ENCODE measurements around the gene ATP12A. TPM values are rescaled to one million over a fixed set of nuclear protein-coding genes. Genes with fewer than 3 reads are reported as not detected.

Gene ATP12A
- polyA plus RNA-seq, 12 donors, result 0.04 to 0.19 (median 0.08) TPM; not detected in 6

GRCh38 chr13:24685314-24685713, 5.1 kb downstream of the ATP12A start:
- DNase-seq, result no peak

DNA sequence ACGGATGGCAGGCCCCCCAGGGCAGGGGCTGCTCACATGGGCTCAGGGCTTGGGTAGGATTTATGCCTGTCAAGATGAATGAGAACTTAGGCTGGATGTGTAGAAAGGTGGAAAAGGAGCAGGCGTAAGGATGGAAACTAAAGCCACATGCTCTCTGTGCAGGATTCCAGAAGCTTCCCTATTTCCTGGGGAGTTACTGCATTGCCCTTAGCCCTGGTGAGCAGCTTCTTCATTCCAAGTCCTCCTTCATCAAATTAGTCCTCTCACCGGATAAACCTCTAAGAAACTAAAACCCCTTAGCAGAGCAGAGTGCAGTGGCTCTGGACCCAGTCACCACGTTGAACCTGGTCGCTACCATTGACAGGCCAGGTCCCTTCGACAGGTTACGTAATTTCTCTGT, 7.4 kb downstream of the ATP12A start:
- no peak for DNase-seq

DNA sequence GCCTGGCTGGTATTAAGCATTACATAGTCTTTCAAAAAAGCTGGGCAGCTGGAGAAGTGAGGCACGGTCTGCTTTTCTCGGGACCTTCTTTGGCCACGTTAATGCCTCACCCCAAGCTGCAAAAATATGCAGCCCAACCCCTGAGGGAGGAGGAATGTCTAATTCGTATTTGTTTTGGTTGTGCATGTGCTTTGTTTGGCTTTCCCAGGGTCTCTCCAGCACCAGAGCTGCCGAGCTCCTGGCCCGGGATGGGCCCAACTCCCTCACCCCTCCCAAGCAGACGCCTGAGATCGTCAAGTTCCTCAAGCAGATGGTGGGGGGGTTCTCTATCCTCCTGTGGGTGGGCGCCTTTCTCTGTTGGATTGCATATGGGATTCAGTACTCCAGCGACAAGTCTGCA, 7.9 kb downstream of the ATP12A start:
- no peak for DNase-seq

DNA sequence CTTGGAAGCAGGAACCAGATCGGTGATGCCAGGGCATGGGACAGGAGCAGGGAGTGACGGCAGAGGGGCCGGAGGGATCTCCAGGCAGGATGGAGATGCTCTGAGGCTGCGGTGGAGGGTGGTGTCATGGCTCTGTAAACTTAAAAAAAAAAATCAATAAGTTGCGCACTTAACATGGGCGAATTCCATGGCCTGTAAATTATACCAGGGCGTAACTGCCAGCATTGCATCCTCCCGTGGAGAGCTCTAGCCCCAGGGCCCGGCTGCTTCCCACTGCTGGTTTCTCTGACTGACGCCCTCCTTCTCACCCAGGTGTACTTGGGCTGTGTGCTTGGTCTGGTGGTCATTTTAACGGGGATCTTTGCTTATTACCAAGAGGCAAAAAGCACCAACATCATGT, 8.7 kb downstream of the ATP12A start:
- no peak for DNase-seq

GRCh38 chr13:24691381-24691780, 11.2 kb downstream of the ATP12A start:
- DNase-seq, result no peak

DNA sequence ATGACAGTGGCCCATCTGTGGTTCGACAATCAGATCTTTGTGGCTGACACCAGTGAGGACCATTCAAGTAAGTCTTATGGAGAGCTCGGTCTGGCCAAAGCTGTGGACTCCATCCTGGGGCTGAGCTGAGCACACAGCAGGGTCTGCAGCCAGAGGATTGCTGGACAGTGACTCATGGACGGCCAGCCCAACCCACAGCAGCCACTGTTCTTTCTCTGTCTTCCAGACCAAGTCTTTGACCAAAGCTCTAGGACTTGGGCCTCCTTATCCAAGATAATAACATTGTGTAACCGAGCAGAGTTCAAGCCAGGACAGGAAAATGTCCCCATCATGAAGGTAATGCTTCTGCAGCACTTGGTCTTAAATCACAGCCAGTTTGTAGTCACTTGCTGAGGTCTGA, 12.4 kb downstream of the ATP12A start:
- no peak for DNase-seq

DNA sequence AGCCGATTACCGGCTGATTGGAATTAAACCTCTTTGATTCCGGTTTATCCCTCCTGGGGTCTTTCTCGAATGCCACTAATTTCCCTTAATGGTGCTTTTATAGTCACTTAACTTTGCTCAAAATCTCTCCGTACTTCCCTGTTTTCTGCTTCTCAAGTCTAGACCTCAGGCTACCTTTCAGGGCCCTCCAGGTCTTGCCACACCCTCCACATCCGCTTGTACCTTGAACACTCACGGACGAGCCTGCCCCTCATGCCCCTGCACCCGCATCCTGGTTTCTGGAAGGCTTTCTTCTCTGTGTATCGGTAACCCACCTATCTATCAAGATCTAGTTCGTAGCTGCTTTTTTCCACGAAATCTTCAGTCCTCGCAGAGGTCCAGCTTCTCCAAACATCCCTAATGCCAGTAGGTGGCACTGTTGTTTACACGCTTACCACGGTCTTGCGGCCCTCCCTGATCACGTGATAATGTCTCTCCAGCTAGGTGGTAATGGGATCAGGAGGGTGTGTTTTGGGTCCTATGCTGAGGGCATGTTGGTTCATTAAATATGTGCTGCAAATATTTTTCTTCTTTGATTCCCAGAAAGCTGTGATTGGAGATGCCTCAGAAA, 13.8 kb downstream of the ATP12A start:
- DNase-seq, result no peak

- no peak for DNase-seq
Measured at GRCh38 chr13:24694907-24695306, 14.7 kb downstream of the ATP12A start.

GRCh38 chr13:24698686-24699085, 18.5 kb downstream of the ATP12A start:
- DNase-seq, result no peak

DNA sequence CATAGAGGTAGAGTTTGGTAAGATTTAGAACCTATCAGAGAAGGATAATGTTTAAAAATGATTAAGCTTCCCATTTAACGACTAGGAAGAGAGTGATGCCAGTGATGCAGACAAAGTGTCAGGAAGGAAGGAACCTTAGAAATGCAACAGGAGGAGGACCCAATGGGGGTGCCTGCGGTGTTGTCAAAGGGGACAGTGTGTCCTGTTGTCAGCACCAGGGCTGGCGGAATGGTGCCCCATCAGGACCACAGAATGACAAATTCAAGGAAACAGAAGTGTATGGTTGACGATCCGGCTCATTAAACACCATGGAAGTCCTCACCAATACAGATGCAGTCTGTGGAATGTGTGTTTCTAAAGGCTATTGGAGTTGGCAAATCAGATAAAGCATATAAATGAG, 19.3 kb downstream of the ATP12A start:
- DNase-seq, result no peak

- no peak for DNase-seq
Measured at GRCh38 chr13:24700539-24700938, 20.3 kb downstream of the ATP12A start.

DNA sequence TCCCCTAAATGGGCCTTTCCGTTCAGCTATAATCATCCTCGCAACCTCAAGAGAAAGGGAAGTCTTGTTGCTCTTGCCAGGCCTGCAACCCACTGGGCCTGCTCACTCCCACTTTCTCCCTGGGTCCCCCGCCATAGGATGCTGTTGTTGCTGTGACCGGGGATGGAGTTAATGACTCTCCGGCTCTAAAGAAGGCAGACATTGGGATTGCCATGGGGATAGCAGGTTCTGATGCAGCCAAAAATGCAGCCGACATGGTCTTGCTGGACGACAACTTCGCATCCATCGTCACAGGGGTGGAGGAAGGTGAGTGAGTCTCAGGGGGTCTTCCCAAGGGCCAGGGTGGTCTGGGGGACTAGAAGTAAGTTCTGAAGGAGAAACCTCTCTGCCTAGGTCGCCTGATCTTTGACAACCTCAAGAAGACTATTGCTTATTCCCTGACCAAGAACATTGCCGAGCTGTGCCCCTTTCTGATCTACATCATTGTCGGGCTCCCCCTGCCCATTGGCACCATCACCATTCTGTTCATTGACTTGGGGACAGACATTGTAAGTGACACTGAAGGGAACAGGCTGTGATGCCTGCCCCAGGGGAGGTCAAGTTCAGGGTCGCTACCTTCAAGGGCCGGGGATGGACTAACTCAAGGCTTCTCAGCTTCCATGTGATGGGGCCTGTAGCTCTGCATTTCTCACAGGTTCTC, 26.8 kb downstream of the ATP12A start:
- no peak for DNase-seq

- no peak for DNase-seq
Measured at GRCh38 chr13:24709186-24709913, 29.1 kb downstream of the ATP12A start.

DNA sequence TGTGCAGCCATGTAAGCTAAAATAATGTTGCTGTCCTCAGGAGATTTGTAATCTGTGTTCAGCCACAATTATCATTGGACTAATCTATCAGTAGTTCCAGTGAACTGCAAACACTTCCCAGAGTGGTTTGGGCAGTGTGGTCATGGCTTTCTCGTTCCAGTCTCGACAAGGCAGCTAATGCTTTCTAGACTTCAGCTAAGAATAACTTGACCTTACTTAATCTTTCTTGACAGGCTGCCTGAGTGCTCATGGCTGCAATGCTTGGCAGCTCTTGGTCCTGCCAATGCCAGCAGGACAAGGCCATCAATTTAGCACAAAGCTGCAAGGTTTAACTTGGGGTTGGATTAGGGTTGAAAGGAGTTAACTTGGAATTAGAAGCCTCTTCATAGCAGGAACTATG, 32.8 kb downstream of the ATP12A start:
- DNase-seq, result no peak

DNA sequence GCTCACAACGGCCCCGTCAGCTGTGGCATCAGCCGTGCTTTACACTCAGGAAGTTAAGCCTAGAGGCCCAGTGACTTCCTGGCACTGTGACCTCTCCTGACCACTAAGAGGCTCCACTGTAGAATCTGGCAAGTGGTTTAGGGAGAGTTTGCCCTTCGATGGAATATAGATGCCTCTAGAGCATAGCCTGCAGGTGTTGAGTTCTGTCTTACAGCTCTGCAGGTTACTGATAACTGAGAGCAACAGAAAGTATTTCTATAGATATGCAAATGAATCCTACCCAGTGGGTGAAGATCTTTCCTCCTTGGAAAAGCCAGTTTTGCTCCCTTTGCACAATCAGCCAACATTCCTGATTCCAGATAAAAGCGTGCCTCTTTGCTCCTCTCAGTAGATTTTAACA, 35.8 kb downstream of the ATP12A start:
- DNase-seq, result no peak

- DNase-seq, result no peak
Measured at GRCh38 chr13:24716446-24716845, 36.2 kb downstream of the ATP12A start.

DNA sequence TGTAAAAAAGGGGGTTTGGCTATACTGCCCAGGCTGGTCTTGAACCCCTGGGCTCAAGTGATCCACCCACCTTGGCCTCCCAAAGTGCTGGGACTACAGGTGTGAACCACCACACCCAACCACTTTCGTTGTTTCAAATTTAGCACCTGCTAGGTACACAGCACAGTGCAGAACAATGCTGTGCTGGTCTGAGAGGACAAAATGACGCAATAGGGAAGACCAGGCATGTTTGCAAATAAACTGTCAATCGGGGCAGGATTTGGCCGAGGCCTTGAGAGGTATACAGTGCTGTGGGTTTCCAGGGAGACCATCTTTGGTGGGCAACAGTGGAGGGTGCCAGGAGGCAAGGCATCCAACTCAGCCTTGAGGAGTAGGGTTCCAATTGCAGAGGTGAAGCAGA, 37.0 kb downstream of the ATP12A start:
- no peak for DNase-seq

DNA sequence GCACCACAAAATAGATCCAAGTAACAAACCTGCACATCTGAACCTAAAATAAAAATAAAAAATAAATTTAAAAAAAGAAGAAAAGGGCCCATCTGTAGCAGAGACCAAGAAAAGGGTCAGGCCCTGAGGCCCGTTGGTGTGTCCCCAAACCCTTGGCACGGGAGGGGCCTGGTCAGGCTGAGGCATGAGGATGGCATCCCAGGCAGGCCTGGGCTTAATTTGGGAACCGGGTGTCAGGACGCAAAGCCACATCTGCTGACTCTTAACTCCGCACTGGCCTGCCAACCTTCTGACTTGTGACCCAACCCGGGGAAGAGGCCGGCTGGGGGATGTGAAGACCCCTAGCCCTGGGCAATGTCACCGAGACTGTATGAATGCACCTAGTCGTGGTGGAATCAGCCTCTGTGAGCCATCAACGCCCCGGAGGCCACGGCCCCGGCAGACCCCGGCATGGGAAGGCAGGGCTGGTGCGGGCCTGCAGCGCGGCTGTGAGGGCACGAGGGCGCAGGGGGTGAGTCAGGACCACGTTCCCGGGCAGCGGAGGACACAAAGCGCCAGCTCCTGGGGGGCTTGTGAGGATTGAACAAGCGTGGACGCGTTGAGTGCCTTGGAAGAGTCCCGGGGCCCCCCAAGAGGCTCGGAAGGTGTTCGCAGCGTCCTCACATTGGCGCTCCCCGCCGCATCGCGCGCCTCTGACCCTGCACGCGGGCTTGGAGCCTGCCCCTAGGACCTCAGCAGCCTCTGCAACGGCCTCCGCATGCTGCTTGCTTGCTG, 38.2 kb downstream of the ATP12A start:
- no peak for DNase-seq

DNA sequence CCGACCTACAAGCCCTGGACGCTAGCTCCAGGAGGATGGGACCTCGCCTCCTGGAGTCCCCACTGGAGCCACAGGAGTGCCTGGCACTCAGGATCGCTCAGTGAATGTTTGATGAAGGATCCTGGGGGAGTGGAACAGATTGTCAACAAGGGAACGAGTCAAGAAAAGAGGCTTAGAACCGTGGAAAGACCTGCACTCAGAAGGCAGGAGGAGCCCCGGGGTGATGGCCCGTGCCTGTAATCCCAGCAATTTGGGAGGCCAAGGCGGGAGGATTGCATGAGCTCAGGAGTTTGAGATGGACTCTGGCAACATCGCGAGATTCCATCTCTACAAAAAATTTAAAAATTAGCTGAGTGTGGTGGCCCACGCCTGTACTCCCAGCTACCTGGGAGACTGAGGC, 38.9 kb downstream of the ATP12A start:
- DNase-seq, result no peak

DNA sequence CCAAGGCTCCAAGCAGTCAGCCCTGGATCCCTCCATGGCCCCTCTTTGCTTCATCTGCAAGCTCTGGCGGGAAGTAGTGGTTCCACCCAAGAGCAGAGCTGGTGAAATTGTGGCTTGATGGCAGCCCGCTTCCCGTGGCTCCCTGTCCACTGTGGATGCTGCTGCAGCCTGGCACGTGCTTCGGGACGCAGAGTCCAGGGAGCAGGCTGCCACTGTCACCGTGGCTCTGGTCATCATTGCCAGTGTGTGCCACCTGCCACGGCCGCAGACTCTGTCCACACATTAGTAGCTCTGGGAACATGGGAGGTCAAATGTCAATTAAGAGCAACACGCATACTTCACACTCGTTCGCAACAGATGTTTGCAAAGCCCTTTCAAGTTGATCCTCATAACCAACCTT, 43.0 kb downstream of the ATP12A start:
- no peak for DNase-seq

DNA sequence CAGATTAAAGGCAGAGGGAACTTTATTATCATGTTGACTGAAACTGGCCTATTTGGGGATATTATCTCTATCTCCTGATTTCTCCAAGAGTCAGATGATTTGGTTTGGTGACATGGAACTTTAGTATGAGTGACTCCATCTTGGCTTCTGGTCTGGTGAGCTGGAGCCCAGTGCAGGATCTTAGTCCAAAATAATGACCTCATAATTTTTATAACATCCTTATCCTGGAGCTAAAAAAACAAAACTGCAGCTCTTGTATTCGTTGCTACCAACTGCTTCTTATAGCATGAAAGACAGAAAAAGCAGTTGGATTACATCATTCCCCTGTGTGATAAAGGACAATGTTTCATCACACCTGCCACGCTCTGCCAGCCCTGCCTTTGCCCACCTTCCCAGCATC, 44.5 kb downstream of the ATP12A start:
- no peak for DNase-seq

- DNase-seq, result no peak
Measured at GRCh38 chr13:24725379-24725778, 45.2 kb downstream of the ATP12A start.
